ENCODE measurements around the gene TLL2.

- TF ChIP-seq POLR2A (IDR thresholded peaks at IDR 0.05) = no peak
- no peak for TF ChIP-seq CTCF (IDR thresholded peaks at IDR 0.05)
Observed at GRCh38 chr10:96417441-96417840, 96.3 kb downstream of the TLL2 start.

Measured in esophagus squamous epithelium (tissue), 4 donors.